Gastrocnemius medialis (tissue), 4 donors: ENCODE results near the gene COX7B. TPM values are rescaled to one million over a fixed set of nuclear protein-coding genes. Genes with fewer than 3 reads are reported as not detected.
A peak's percentile ranks its signal among the peaks of the same experiment; 100 is the strongest.

Experiments used
- ATAC-seq, 2 donors: fragments of 150-250 bp; one replicate each; pipeline ENCODE4 v1.9.1; 2016
- DNase-seq, 2 donors: peaks; one replicate each; pipeline ENCODE4 v3.0.0-alpha.2; 2019
- H3K27ac ChIP-seq, 4 donors: fragments of 200-600 bp; sonication (generic); 1 replicate in 1 of 4; 2 replicates in 3 of 4; pipeline ENCODE4 v1.5.1; 2016 to 2018; ENCODE audit warnings: mild to moderate bottlenecking in 2 of 4, moderate library complexity in 1 of 4
- H3K27me3 ChIP-seq, 3 donors: fragments of 200-600 bp; sonication (generic) in 2 of 3; 1 replicate in 1 of 3; 2 replicates in 2 of 3; pipeline versions ENCODE4 v1.5.1 to v1.6.0; 2016 to 2019; ENCODE audit warnings: mild to moderate bottlenecking in 1 of 3, moderate library complexity in 1 of 3
- H3K36me3 ChIP-seq, 2 donors: fragments of 200-600 bp; sonication (generic) in 1 of 2; one replicate each; pipeline ENCODE4 v1.5.1; 2017 to 2018
- H3K4me1 ChIP-seq, 2 donors: fragments of 200-600 bp; sonication (generic) in 1 of 2; one replicate each; pipeline ENCODE4 v1.5.1; 2016 to 2017; ENCODE audit warnings: mild to moderate bottlenecking in 2 of 2
- H3K4me3 ChIP-seq, 4 donors: fragments of 200-600 bp; sonication (generic) in 3 of 4; 1 replicate in 1 of 4; 2 replicates in 3 of 4; pipeline ENCODE4 v1.5.1; 2016 to 2019; ENCODE audit warnings: mild to moderate bottlenecking in 2 of 4
- H3K9me3 ChIP-seq, 3 donors: fragments of 200-600 bp; sonication (generic) in 2 of 3; 1 replicate in 1 of 3; 2 replicates in 2 of 3; pipeline ENCODE4 v1.5.1; 2016 to 2019
- CTCF ChIP-seq, 5 experiments: fragments of 450-650 bp in 3 of 5; fragments of 200-600 bp in 2 of 5; sonication (generic) in 2 of 5; IDR thresholded peaks in 4 of 5; conservative IDR thresholded peaks in 1 of 5; 1 replicate in 4 of 5; 2 replicates in 1 of 5; pipeline ENCODE4 v1.5.1; 2016 to 2019; ENCODE audit warnings: antibody characterized with exemption in 5 of 5, mild to moderate bottlenecking in 3 of 5, moderate library complexity in 3 of 5
- POLR2A ChIP-seq, 2 donors: fragments of 450-650 bp; IDR thresholded peaks; one replicate each; pipeline ENCODE4 v1.6.1; 2017; ENCODE audit warnings: antibody characterized with exemption in 2 of 2, mild to moderate bottlenecking in 2 of 2, moderate library complexity in 2 of 2
- in situ Hi-C, 4 donors: fragments of 200-750 bp; cut with MboI; loops; one replicate each; pipeline versions ENCODE4 v1.15.0 to v1.8.0; 2017; ENCODE audit warnings: low sequenced_read_pairs in 4 of 4
- intact Hi-C: fragments of 100-400 bp; cut with DNase I; formaldehyde crosslinking; loops from one replicate; pipeline ENCODE4 v1.15.1; 2023; ENCODE audit warnings: low total_unique reads
- total RNA-seq, 4 donors: library from RNA; depleted of rRNA; stranded (reverse); fragments of >200 nt; gene quantifications; one replicate each; pipeline versions ENCODE4 v1.1.0 to v1.2.3, GENCODE V29; 2016

COX7B gene
- total RNA-seq, 4 donors from 2014 or later = 788 to 912 (median 821) TPM

GRCh38 chrX:77894921-77895886, 4.1 kb upstream of the COX7B start, which contains the start of gene MAGT1:
Gene MAGT1, minus strand, starts transcription at chrX:77895435. Its CDS starts 25 bp downstream, at chrX:77895410.
- peak; percentile 89 to 94 for DNase-seq
- Histone ChIP-seq H3K27me3 (no peaks in the 10 kb centered on the region), H3K4me3 (peak within 1 kb of the TSS; percentile 74 to 79 (median 78)), H3K27ac (peak within 1 kb of the TSS; percentile 87 to 98 (median 92)), H3K4me1 (peaks cover 8 to 16% of the 10 kb centered on the region in 2 donors), H3K9me3 (no peaks in the 10 kb centered on the region), H3K36me3 (no peaks in the 10 kb centered on the region)
- intact Hi-C loops = loop anchor here (5.0 kb wide), 1 partner anchor 108 kb away; the partner anchor contains the start of gene ATRX
- TF ChIP-seq POLR2A (IDR thresholded peaks at IDR 0.05) (peak; percentile 74 to 89), CTCF (IDR thresholded peaks at IDR 0.05 in 4 of 5, conservative IDR thresholded peaks at IDR 0.05 in 1 of 5) (no peak)
- peak; percentile 84 to 86 for ATAC-seq
- in situ Hi-C loops = loop anchor here in 1 of 4 donors (10.0 kb wide), 1 partner anchor 110 kb away; the partner anchor contains the start of gene ATRX

- DNase-seq (no peak), ATAC-seq (peak in 1 of 2 donors; percentile 55)
- Histone ChIP-seq H3K27me3 (no peaks in the 10 kb centered on the region), H3K4me3 (peak overlapping the region; percentile 48 to 77 (median 60)), H3K27ac (peak overlapping the region; percentile 79 to 90 (median 88)), H3K9me3 (no peaks in the 10 kb centered on the region), H3K4me1 (peaks cover 0 to 18% of the 10 kb centered on the region in 2 donors), H3K36me3 (no peaks in the 10 kb centered on the region)
- in situ Hi-C loops (loop anchor here in 3 of 4 donors (10.0 to 25.0 kb wide), 2 partner anchors 204 to 212 kb away; partner anchors contain the start of gene PGK1 (in 3 of the 3)), intact Hi-C loops (loop anchor here (1.0 to 10.0 kb wide), 2 partner anchors 204 to 226 kb away; partner anchors contain the start of gene PGK1)
- TF ChIP-seq CTCF (IDR thresholded peaks at IDR 0.05 in 4 of 5, conservative IDR thresholded peaks at IDR 0.05 in 1 of 5) (no peak), POLR2A (IDR thresholded peaks at IDR 0.05) (no peak)
Measured at GRCh38 chrX:77900688-77901087, 1.4 kb downstream of the COX7B start.

- Histone ChIP-seq H3K9me3 (no peaks in the 10 kb centered on the region), H3K36me3 (no peaks in the 10 kb centered on the region), H3K4me3 (peak overlapping the region in 3 of 4 donors; percentile 53 to 77 (median 68)), H3K27me3 (no peaks in the 10 kb centered on the region), H3K4me1 (peaks cover 0 to 18% of the 10 kb centered on the region in 2 donors), H3K27ac (peak overlapping the region; percentile 79 to 90 (median 88))
- no peak for TF ChIP-seq POLR2A (IDR thresholded peaks at IDR 0.05)
- intact Hi-C loops (loop anchor here (10.0 kb wide), 1 partner anchor 227 kb away; no protein-coding TSS in a partner anchor), in situ Hi-C loops (loop anchor here in 3 of 4 donors (10.0 to 25.0 kb wide), 2 partner anchors 203 to 211 kb away; partner anchors contain the start of gene PGK1 (in 3 of the 3))
- DNase-seq (no peak), ATAC-seq (no peak)
Measured at GRCh38 chrX:77901506-77901905, 2.2 kb downstream of the COX7B start.

- Histone ChIP-seq H3K27me3 (no peaks in the 10 kb centered on the region), H3K4me1 (peaks cover 14% of the 10 kb centered on the region in 2 donors), H3K9me3 (no peaks in the 10 kb centered on the region), H3K36me3 (no peaks in the 10 kb centered on the region), H3K27ac (peak within 1 kb of the TSS; percentile 78 to 91 (median 87)), H3K4me3 (peak within 1 kb of the TSS; percentile 62 to 69 (median 65))
- peak; percentile 50 to 56 for TF ChIP-seq POLR2A (IDR thresholded peaks at IDR 0.05)
- TF ChIP-seq CTCF (IDR thresholded peaks at IDR 0.05 in 4 of 5, conservative IDR thresholded peaks at IDR 0.05 in 1 of 5) = peak; percentile 25 to 65 (median 59)
- intact Hi-C loops = loop anchor here (2.0 to 5.0 kb wide), 2 partner anchors 112 to 195 kb away; partner anchors contain the start of gene PGK1
- in situ Hi-C loops = loop anchor here in 2 of 4 donors (10.0 to 25.0 kb wide), 2 partner anchors 115 to 202 kb away; partner anchors contain the start of gene PGK1 (in 2 of the 2)
- DNase-seq = peak; percentile 77 to 86
- peak; percentile 95 to 98 for ATAC-seq
Measured at GRCh38 chrX:77910108-77910840, 11.0 kb downstream of the COX7B start, which contains the start of gene ATP7A. Gene ATP7A, plus strand, starts transcription at chrX:77910693. Its CDS starts 60,949 bp downstream, at chrX:77971642.
